SW480 (cell line): ENCODE data around the gene AMDHD1.
"Not testable (repeated sequence)": the region's sequence is repeated elsewhere in the genome, so short reads cannot be mapped to it uniquely, and the experiment has no call there.

Experiments
- DNase-seq: peaks from one replicate; pipeline ENCODE4 v3.0.0-alpha.2; 2016; ENCODE audit warnings: low spot score

AMDHD1 gene

DNA sequence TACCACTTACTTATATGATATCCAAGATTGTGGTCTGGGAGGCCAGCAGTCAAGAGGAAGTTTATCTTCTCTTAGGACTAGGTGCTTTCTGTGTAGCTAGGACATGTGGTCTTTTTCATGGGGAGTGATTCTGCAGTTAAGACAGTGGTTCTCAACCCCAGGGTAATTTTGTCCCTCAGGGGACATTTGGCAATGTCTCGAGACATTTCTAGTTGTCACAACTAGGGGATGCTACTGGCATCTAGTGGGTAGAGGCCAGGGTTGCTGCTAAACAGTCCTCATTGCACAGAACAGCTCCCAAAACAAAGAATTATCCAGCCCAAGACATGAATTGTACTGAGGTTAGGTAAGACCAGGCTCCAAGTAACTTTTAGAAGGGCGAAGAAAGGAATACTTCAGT, 20.0 kb downstream of the AMDHD1 start:
- no peak for DNase-seq

DNA sequence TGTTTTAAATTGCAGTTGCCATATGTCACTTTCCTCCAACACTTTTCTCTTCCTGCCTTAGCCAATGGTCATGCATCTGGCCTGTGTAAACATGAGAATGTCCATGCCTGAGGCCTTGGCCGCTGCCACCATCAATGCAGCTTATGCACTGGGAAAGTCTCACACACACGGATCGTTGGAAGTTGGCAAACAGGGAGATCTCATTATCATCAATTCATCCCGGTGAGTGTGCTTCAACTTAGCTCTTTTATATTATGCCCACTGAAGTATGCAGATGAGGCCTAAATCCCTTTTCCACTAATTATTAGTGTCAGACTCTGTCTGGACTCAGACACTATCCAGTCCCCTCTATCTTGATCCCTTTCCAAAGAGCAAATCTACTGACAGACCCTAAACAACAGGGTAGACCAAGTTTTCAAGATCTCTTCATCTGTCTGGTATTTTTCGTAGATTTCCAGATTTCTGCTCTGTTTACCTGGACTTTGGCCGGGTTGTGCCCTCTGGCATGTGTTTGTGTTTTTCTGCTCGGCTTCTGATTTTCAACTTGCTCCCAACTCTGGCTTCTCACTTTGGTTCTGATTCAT, 23.2 kb downstream of the AMDHD1 start:
- no peak for DNase-seq

DNA sequence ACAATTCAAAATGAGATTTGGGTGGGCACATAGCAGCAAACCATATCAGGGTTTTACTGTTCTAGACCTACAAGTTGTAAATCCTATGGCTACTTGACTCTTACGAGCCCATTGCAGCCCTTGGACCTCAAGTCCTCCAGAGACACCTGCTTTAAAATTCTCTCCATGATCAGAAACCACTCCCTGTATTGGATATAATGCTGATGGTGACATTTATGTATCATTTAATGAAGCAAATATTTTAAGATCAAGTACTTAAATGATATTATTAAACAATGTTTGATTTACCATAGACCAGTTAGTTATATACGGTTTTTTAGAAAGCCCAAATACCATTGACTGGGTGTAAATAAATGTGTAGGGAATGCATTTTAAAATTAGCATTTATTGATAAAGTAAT, 24.2 kb downstream of the AMDHD1 start:
- DNase-seq = no peak

DNA sequence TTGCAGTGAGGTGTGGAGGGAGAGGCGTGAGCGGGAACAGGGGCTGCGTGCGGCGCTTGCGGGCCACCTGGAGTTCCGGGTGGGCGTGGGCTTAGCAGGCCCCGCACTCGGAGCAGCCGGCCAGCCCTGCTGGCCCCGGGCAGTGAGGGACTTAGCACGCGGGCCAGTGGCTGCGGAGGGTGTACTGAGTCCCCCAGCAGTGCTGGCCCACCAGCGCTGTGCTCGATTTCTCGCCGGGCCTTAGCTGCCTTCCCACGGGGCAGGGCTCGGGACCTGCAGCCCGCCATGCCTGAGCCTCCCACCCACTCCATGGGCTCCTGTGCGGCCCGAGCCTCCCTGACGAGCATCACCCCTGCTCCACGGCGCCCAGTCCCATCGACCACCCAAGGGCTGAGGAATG, 26.0 kb downstream of the AMDHD1 start:
- DNase-seq = not testable (repeated sequence)

DNA sequence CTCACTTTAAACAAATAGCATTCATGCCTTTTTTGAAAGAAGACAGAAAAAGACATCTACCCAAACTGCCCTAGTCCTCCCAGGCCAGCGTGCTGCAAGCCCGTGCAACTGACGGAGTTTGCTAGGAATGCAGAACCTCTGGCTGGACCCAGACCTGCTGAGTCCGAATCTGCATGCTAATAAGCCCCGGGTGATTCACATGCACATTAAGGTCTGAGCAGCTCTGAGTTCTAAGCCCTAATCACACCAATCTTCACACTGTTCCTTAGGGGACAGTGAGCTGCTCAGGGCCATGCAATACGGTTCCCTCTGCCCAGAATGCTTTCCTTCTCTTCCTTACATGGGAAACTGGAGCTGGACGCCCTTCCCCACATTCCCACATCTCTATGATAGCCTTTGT, 27.8 kb downstream of the AMDHD1 start:
- DNase-seq = no peak

DNA sequence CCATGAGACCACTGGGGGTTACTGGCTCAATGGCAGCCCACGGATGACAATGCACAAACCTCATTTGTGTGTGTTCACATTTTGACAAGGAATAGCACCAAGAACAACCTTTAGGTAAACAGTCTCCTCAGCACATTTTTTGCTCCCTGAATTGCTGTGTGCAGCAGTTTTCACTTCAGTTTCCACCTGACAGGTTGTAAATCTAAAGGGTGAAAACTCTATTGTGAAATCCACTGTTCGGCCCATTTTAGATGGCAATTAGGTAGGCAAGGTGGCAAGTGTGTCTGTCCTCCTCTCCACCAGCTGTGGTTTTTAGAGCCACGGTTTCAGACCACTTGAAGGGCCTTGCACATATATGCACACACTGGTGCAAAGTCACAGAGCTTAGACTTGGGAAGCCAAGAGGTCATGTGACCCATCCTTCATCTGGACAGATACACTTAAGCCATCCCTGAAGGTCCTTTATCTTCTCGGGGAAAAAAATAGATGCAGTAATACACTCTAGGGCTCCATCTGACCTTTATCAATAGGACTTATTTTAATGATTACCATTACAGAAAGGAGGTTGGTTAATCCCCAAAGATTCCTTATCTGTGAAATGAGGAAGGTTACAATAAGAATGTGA, 29.8 kb downstream of the AMDHD1 start:
- DNase-seq = no peak

DNA sequence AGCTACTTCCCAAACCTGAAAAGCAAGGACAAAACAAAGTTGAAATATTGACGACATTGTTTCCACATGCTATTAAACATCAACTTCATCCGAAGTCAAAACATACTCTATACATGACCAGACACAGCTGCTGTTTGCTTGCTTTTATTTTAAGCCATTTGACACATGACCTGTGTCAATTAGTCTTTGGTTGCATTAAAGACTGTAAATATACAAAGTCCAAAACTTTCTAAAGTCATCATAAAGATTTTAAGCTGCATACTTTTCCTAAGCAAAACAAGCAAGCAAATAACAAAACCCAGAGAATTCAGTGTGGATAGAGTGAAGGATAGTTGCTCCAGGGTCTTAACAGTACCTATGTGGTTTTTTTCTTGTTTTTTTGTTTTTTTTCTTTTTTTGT, 31.2 kb downstream of the AMDHD1 start:
- DNase-seq = no peak

DNA sequence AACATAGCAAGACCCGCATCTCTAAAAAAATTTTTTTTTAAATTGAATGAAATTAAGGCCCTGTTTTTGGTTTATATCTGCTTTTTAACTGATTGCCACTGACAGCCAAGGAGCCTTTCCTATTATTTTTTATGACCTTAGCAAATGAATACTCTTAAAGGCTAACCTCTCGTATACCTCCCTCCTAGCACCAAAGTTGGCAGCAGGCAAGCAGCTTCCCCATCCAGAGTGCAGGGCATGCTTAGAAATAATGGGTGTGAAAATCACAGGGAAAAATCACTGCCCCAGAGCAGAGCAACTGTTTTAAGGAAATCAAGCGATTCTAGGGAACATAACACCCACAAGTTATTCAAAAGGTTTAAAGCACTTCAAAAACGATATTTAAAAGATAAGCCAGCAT, 32.4 kb downstream of the AMDHD1 start:
- DNase-seq = no peak

DNA sequence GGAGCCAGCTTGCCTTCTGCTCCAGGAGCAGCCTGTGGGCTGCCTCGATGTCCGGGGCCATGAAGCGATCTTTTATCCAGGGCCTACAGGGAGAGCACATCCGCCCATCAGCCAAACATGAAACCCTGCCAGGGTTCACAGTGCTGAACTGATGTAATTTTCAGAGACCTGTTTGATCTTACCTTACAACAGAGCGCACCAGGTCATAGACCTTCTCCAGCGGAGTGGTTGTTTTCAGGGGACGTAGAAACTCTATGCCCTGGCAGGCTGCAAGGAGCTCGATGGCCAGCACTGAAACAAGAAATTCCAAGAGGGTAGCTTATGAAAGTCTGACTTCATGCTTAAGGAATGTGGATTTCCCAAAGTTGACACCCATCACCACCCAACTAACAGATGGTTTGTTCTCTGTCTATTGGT, 33.3 kb downstream of the AMDHD1 start:
- DNase-seq = no peak

DNA sequence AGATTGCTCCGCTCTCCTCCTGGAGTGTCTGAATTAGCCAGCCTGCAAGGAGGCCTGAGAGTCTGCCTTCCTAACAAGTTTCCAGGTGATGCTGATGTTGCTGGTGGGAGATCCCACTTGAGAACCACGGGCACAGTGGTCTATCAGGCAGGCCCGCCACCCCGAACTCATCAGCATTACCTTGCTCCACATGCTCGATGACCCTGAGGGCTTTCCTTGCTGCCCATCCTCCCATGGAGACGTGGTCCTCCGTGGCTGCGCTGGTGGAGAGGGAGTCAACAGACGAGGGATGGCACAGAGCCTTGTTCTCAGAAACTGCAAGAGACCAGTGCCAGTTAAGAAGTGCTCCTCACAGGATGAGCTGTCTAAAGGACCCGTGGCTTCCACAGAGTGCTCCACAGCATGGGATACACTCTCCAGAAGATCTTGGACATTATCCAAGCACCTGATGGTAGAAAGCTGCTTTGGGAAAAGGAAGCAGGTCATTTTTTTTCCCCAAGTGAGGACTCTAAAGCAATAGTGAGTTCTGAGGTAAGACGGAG, 34.7 kb downstream of the AMDHD1 start:
- DNase-seq = no peak

DNA sequence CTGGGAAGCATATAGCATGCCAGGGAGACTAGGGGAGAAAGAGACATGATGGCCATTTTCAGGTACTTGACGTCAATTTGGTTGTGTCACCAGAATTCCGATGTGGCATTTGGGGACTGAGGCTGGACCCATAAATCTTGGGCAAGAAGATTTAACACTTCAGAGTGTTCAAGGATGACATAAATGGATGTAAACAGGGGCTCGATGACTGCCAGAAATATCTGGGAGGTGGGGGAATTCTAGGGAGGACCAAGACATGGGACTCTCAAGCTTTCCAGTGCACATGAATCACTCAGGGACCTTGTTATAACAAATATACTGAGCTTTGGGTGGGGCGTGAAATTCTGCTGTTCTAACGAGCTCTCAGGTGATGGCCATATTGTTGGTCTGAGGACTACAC, 35.2 kb downstream of the AMDHD1 start:
- no peak for DNase-seq

DNA sequence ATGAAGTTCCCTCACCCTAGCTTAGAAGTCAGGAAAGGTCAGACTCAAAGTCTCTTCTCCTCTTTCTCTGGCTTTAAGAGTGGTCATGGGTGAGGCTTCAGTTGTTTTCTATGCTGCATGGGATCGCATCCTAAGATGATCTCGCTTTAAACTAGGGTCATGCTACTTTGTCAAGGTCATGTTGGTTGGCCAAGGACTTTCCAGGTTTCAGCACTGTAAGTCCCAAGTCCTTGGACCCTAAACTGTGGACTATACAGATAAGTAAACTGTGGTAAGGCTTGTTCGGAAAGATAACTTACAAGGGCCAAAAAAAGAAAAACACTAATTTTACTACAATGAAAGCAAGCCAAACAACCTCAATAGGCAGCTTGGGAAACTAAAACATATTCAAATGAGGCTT, 35.6 kb downstream of the AMDHD1 start:
- DNase-seq = no peak

DNA sequence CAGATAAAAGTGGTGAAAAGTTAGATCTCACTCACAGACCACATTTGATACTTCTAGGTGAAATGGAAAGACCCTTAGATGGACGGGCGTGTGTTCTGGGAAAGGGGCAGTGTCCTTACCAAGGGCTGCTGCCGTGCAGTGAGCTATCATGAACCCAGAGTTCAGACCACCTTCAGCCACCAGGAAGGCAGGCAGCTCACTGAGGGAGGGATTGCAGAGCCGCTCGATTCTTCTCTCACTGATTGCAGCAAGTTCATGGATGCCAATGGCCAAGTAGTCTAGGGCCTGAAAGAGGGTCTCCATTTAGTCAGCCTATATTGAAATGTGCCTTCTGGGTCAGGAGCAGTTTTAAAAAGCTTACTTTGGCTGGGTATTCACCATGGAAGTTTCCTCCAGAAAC, 37.3 kb downstream of the AMDHD1 start:
- no peak for DNase-seq

DNA sequence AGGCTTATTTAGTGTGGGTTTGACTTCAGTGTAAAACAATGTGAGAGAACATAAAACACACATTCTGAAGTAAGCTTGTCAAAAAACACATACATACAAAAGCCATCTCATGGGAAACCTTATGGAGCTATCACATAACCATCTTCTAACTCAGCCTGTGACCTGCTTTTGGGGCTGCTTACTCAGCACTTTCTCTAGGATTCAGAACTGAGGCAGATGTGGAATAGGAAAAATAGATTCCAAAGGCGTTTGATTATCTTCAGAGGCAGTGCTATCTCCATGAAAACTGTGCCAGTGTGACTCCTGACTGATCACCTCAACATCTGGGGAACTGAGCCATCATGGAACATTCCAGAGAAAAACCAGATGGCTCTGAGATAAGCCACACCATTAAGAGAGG, 39.5 kb downstream of the AMDHD1 start:
- no peak for DNase-seq

DNA sequence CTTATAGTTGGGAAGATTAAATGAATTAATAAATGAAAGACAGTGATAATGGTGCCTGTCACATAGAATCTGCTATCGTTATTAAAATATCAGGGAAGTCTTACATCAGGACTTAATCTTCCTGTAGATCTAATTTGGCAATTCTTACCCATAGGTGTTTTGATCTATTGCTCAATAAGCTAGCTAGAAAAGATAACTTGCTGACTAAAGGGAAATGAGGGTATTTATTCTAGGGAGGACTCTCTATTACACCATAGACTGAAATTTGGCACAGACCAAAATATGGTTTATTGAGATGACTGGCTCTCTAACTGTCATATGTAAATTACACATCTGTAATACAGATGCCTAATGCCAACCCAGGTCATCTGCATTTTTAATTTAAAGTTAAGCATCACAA, 41.6 kb downstream of the AMDHD1 start:
- DNase-seq = no peak

DNA sequence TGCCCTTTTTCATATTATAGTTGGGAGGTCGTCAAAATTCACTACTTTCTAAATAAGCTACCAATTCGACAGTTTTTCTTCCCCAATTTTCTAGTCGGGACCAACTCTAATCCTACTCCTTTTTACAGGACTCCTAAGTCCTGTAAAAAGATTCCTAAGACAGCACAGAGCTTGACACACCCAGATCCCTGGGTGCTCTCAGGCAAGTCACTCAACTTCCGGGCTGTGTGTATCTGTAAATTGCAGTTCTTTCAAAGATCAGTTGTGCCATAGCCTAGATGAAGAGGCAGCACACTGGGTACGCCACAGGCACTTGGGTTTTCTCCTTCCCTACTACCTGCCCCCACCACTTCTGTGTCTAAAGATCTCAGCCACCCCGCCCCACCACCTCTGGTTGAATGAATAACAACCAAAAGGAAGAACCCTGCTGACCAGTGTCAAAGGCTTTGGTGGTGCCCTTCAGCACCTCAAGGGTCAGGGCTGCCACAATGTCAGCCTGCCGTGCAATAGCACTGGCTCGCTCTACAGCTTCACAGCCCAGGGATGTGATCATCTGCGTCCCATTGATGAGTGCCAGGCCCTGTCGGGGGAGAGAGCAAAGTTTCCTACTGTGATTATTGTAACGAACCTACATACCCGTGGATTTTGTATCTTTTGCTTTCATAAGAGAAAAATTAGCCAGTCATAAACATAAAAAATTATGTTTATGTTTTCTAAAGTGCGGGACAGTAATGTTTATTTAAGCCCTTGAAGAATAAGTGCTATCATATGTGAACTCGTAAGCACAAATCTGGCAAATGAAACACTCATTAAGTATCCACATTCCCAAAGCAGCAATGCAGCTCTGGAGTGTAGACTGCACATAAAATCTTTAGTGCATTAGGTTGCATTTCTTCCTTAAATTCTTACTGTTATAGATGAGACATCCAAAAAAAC, 43.8 kb downstream of the AMDHD1 start:
- no peak for DNase-seq

DNA sequence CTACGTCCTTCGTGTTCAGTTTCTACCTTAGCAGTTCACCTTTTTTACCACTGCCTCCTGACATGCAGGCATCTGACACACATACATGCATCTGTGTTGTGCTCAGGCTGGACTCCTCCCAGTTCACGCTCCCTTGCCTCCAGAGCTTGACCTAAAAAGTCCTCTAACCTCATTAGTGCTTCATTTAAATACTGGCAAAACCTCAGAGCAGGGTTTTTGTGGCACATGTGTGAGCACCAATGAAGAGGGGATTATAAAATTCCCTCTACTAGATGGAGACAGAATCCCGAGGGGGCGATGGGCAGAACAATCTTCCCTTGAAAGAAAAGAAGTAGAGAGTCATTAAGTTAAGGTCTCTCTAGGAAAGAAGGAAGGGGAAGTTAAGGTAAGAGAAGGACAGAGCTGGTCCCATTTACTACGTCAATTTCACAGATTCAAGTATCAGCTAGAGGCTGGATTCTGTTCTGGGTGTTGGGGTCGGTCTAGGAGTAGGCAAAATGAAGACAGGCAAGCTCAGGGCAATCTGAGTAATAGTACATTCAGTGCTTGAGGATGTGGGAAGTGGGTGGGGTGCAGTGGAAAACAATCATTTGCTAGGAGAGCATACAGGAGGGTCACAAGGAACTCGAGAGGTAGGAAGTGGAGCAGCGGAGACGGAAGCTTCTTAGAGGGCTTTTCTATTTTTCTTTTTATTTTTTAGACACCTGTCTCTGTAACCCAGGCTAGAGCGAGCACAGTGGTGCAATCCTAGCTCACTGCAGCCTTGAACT, 45.6 kb downstream of the AMDHD1 start:
- no peak for DNase-seq

DNA sequence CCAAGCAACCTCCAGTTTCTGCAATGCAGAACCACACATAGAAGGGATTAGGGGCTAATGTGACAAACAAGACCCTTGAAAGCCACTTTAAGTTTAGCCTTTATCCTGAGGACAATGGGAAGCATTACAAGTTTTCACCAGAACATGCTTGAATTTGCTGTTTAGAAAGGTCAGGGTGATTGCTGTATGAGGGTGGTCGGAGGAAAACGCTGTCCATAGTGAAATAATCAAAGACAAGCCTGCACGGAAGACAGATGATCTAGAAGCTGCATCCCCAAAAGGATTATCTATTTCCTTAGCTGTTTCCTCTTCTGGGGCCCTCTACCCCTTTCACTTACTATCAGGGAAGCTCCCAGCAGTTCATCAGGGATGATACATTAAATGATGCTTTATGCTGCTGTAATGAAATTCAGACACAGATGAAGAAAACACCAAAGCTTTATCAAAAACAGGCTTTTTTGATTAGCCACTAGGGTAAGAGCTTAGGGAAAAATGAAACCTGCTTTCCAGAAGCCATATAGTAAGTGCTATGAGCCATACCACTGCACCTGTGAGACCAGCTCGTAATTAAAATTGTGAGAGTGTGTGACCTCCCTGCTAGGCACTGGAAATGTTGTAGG, 46.5 kb downstream of the AMDHD1 start:
- DNase-seq = no peak

DNA sequence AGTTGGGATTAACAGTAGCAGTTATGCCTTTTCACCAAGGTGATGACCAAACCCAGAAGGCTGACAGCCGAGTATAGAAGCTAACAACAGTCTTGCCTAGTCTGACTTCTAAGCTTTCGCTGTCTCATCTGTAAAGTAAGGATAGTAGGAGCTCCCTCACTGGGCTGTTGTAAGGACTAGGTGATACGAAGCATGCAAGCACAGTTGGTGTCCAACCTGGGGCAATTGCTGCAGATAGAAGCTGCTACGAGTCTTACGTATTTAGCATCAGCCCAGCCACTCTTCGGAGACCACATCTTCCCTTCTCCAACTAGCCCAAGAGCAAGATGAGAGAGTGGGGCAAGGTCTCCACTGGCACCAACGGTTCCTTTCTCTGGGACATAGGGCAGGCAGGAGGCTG, 47.0 kb downstream of the AMDHD1 start:
- no peak for DNase-seq

DNA sequence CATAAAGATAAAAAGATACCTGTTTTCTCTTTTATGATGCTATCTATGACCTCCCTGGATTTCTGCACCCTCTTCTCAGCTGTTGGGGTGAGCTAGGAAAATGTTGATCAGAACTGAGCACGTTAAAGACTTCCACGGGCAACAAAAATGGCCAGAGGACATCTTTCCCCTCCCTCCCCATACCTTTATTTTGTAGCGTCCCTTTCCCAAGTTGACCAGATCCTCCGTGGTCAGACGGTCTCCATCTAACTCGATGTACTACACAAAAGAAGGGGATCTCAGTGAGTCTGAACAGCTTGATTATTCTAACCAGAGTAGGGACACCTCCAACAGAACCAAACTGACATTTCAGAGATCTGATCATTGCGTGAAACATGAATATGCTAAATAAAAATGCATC, 50.8 kb downstream of the AMDHD1 start:
- DNase-seq = no peak

DNA sequence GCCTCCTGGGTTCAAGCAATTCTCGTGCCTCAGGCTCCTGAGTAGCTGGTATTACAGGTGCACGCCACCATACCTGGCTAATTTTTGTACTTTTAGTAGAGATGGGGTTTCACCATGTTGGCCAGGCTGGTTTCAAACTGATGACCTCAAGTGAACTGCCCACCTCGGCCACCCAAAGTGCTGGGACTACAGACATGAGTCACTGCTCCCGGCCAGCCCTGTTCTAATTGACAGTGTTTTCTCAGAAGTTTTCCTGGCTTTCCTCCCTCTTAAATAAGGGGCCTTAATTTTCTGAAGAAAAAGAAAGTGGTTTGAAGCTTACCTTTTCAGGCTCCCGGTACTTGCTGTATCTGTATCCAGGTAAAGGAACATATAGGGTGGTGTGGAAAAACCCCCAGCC, 51.3 kb downstream of the AMDHD1 start:
- no peak for DNase-seq
